H1 (cell line): ENCODE results near the gene FPGS. TPM values are rescaled to one million over a fixed set of nuclear protein-coding genes. Genes with fewer than 3 reads are reported as not detected.

Experiments used
- EZH2 ChIP-seq: fragments of 200-600 bp; sonication (generic); IDR thresholded peaks from 2 replicates; pipeline ENCODE4 v1.7.1; 2012; ENCODE audit warnings: low read depth, mild to moderate bottlenecking, moderate library complexity, low read length, inconsistent platforms; ENCODE audit not compliant: severe bottlenecking
- RNF2 ChIP-seq: fragments of 200-900, 300-1000 bp; sonication (generic); IDR thresholded peaks from 2 replicates; pipeline ENCODE4 v1.7.1; 2016; ENCODE audit warnings: borderline replicate concordance, low read depth, mild to moderate bottlenecking, antibody characterized with exemption, low read length; ENCODE audit not compliant: poor library complexity, severe bottlenecking; ENCODE audit errors: missing control alignments
- YY1 ChIP-seq: IDR thresholded peaks from 2 replicates; pipeline ENCODE4 v1.6.1; 2011; ENCODE audit warnings: low read depth, mild to moderate bottlenecking, low read length
- polyA plus RNA-seq, 7 experiments: library from polyadenylated mRNA; depleted of rRNA in 3 of 7; stranded (reverse) in 5 of 7; unstranded in 2 of 7; fragments of >200 nt in 5 of 7; fragments of 200-250 nt in 2 of 7; gene quantifications; 1 replicate in 5 of 7; 2 replicates in 1 of 7; 4 replicates in 1 of 7; pipeline versions ENCODE4 v1.2.1 to v1.2.3, GENCODE V29; 2011 to 2013; ENCODE audit warnings: missing spikeins in 2 of 7, mixed read lengths in 2 of 7
- total RNA-seq: library from RNA; stranded (reverse); fragmentation: NEBNext Ultra II Directional; extraction: Animal tissue kit (Norgen Biotek cat#: 25700); gene quantifications from 2 replicates; pipeline ENCODE4 v1.2.1, GENCODE V29; 2021

The FPGS gene
- total and polyA plus RNA-seq, 2 of the 8 experiments (the other 6 are each of a cell fraction or from before 2014, with no cell fraction given), result 62.4 to 83.0 TPM

GRCh38 chr9:127806871-127807270 lies 4.2 kb downstream of the FPGS start (continued):
- TF ChIP-seq EZH2, result no peak
- TF ChIP-seq YY1, result no peak
- TF ChIP-seq RNF2, result no peak
